Subcutaneous abdominal adipose tissue (tissue), 5 donors: Measurements from ENCODE around the gene C3orf49.

Experiments
- H3K27ac ChIP-seq: one replicate; pipeline ENCODE4 v1.7.0; 2013; ENCODE audit warnings: low read depth, mild to moderate bottlenecking, inconsistent platforms, low read length, moderate library complexity
- H3K27me3 ChIP-seq, 5 donors: one replicate each; pipeline ENCODE4 v1.7.0; 2013; ENCODE audit warnings: low read length in 5 of 5, inconsistent platforms in 1 of 5; ENCODE audit not compliant: control insufficient read depth in 5 of 5, insufficient read depth in 4 of 5
- H3K36me3 ChIP-seq, 5 donors: one replicate each; pipeline ENCODE4 v1.7.0; 2013; ENCODE audit warnings: low read length in 5 of 5; ENCODE audit not compliant: control insufficient read depth in 5 of 5, insufficient read depth in 5 of 5
- H3K4me1 ChIP-seq, 5 donors: one replicate each; pipeline ENCODE4 v1.7.0; 2013; ENCODE audit warnings: low read length in 5 of 5, mild to moderate bottlenecking in 3 of 5, moderate library complexity in 1 of 5; ENCODE audit not compliant: control insufficient read depth in 5 of 5, insufficient read depth in 5 of 5
- H3K4me3 ChIP-seq, 5 donors: one replicate each; pipeline ENCODE4 v1.7.0; 2013; ENCODE audit warnings: low read length in 5 of 5, low read depth in 1 of 5
- H3K9ac ChIP-seq, 5 donors: one replicate each; pipeline ENCODE4 v1.7.0; 2013; ENCODE audit warnings: low read length in 5 of 5, mild to moderate bottlenecking in 4 of 5, moderate library complexity in 3 of 5
- H3K9me3 ChIP-seq, 5 donors: one replicate each; pipeline ENCODE4 v1.7.0; 2013; ENCODE audit warnings: low read length in 5 of 5; ENCODE audit not compliant: control insufficient read depth in 5 of 5
- donor health status: healthy.
- donor health status: healthy.
- donor health status: healthy.
- donor health status: healthy.
- donor health status: healthy.

C3orf49 gene

DNA sequence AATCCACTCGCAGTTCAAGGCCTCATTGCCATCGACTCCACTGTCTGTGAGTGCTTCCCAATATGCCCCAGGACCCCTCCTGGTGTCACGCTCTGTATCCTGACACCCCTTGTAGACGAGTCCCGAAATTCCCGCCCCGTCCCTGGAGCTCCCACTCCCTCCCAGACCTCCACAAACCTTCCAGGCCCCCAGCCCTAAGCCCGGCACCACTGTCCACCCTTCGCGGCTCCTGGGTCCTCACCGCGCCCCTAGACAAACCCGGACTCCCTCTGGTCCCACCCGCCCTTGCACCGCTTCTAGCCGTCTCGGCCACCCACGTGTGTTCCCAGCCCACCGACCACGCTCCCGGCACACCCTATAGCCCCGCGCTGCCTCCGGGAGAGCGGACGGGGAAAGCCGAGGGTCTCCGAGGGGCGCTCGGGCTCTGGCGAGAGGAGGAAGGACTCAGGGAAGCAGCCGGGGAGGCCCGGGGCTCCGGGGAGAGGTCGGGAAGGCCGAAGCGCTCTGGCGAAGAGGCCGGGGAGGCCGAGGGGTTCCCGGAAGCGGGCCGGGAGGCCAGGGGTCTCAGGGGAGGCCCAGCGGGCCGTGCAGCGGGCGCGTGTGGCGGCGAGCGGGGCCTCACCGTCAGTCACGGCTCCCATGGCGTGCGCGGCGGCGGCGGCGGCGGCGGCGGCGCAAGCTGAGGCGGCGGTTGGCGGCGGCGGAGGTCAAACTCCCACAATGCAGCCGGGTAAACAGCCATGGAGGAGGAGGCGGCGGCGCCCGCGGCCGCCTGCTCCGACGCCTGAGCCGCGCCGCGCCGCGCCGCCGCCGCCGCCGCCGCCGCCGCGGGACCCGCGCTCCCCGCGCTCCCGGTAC lies 44.3 kb downstream of the C3orf49 start, which contains the start of the genes ATXN7 and THOC7:
Gene ATXN7, plus strand, starts transcription at position 718 of the 858 bp plus-strand sequence. CDS start 48,732 bp downstream, outside the sequence.
Gene THOC7, minus strand, starts transcription at position 656 of the 858 bp plus-strand sequence. Its CDS starts 15 bp downstream, at position 641.
- peak within 1 kb of the TSS; percentile 81 for H3K27ac ChIP-seq
- no peaks in the 10 kb centered on the region for H3K36me3 ChIP-seq
- peaks cover 0 to 22% (median 16%) of the 10 kb centered on the region in 5 donors for H3K4me1 ChIP-seq
- H3K27me3 ChIP-seq = no peaks in the 10 kb centered on the region
- no peaks in the 10 kb centered on the region for H3K9me3 ChIP-seq
- H3K4me3 ChIP-seq = peak within 1 kb of the TSS; percentile 74 to 90 (median 84)
- peak within 1 kb of the TSS; percentile 32 to 95 (median 91) for H3K9ac ChIP-seq

DNA sequence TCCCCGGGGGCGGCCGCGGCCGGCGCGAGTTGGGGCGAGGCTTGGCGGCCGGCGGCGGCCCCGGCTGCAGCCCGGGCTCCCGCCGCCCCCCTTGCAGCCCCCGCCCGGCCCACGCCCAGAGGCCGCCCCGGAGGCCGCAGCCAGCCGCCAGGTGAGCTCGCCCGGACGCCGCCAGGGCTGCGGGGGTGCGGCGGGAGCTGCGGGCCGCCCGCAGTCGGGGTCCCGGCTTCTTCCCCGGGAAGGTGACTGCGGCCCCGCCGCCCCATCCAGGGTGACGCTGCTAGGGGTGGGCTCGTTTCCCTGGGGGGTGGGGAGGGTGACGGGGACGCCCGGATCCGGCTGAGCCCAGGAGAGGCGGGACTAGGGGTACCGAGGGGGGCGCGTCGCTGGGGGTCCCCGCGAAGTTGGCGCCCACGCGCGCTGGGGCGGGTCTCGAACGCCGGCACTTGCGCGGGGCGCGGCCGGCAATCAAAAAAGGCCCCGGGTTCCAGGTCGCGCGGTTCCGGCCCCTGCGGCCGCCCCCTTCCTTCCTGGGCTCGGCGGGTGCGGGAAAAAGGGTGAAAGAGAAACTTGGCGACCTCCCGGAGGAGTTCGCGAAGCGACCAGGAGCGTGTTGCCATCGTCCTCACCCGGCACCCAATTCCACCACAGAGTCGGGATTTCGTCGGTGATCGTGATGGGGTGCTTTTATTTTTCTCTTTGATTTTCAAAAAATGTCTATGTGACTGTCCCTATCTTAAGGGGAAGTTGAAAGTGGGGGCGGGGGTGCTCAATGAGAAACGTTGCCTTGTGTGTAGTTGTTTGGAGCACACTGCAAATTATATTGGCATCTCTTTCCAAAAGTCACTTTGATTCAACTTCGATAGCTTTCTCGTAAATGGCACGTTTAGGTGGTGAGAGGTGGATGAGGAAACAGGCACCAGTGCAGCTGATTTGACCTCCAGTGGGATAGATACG lies 45.2 kb downstream of the C3orf49 start:
- Histone ChIP-seq H3K27ac (peak overlapping the region; percentile 32), H3K9me3 (no peaks in the 10 kb centered on the region), H3K4me1 (peaks cover 0 to 22% (median 16%) of the 10 kb centered on the region in 5 donors), H3K4me3 (peak overlapping the region; percentile 68 to 87 (median 82)), H3K27me3 (no peaks in the 10 kb centered on the region), H3K36me3 (no peaks in the 10 kb centered on the region), H3K9ac (peak overlapping the region in 4 of 5 donors; percentile 78 to 91 (median 85))

DNA sequence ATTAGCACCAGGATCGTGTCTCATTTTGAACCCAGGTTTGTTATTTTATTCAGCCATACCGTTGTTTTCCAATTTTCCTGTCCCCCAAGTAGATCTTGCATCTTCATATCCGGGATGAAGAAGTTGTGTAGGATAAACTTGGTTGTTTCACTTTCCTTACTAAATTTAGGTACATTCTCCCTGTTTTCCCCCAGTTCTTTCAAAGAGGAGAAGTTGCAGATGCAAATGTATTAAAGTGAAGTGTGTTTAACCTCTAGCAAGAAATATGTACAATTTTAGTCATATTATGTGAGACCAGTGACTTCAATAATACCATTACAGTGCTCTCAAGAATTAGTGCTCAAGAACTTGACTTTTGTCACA lies 45.8 kb downstream of the C3orf49 start:
- Histone ChIP-seq H3K27ac (peak overlapping the region; percentile 32), H3K9ac (peak overlapping the region in 4 of 5 donors; percentile 58 to 91 (median 85)), H3K4me1 (peaks cover 0 to 22% (median 16%) of the 10 kb centered on the region in 5 donors), H3K9me3 (no peaks in the 10 kb centered on the region), H3K36me3 (no peaks in the 10 kb centered on the region), H3K27me3 (no peaks in the 10 kb centered on the region), H3K4me3 (peak overlapping the region; percentile 68 to 87 (median 82))

DNA sequence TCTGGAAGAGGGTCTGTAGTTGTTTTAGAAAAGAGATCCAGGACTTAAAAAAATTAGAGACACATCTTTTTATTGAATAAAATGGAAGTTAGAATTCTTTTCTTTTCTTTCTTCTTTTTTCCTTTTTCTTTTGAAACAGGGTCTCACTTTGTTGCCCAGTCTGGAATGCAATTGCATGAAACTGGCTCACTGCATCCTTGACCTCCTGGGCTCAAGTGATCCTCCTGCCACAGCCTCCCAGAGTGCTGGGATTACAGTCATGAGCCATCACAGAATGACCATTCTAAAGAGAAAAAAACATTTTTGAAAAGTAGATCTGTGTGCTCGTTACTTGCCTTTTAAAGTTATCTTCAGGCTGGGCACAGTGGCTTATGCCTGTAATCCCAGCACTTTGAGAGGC lies 48.1 kb downstream of the C3orf49 start:
- Histone ChIP-seq H3K4me1 (peaks cover 0 to 21% (median 18%) of the 10 kb centered on the region in 5 donors), H3K4me3 (no peak overlapping the region), H3K27ac (no peak overlapping the region), H3K9ac (no peak overlapping the region), H3K9me3 (no peaks in the 10 kb centered on the region), H3K27me3 (no peaks in the 10 kb centered on the region), H3K36me3 (peaks cover 0 to 2% (median 0%) of the 10 kb centered on the region in 5 donors)

DNA sequence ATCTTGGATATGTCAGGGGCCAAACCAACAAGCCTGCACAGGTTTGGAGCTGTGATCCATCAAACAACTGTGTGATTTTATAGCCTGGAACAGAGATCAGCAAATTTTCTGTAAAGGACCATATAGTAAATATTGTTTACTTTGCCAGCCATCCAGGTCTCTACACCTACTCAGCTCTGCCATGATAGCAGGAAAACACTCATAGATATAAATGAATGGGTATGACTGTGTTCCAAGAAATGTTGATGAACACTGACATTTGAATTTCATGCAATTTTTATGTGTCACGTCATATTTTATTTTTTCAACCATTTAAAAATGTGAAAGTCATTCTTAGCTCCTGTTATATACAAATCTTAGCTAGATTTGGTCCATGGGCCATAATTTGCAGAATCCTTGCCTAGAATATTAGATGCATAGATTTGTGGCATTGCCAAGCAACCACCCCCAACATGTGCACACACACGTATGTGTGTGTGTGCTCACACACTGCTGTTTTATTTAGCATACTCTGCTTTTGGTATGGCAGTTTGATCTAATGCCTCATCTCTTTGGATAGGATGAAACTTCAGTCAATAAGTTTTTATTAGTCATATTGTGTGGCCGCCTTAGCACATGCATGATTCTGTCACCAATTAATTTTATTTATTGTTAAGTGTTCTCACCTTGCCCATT lies 51.0 kb downstream of the C3orf49 start:
- no peak overlapping the region for H3K9ac ChIP-seq
- H3K27me3 ChIP-seq = no peaks in the 10 kb centered on the region
- peaks cover 3 to 12% (median 8%) of the 10 kb centered on the region in 5 donors for H3K4me1 ChIP-seq
- H3K36me3 ChIP-seq = peaks cover 0 to 2% (median 0%) of the 10 kb centered on the region in 5 donors
- no peaks in the 10 kb centered on the region for H3K9me3 ChIP-seq
- H3K27ac ChIP-seq = no peak overlapping the region
- H3K4me3 ChIP-seq = no peak overlapping the region

DNA sequence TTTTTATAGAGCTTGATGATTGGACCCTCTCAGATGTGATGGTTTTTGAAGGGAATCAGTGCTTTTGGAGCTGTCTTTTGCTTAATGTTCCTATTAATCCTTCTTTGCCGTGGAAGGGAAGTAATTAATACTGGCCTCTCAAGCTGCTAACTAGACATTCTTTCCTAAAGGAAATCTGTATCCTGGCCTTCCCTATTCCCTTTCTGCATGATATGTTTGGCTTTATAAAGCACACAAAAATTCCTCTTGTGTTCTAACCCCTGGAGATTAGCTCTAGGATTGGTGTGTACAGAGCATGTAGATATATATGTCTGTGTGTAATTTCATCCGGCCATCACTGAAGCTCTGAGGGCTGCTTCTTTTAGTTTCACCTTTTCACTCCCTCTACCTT lies 51.5 kb downstream of the C3orf49 start:
- no peaks in the 10 kb centered on the region for H3K27me3 ChIP-seq
- peaks cover 3 to 10% (median 5%) of the 10 kb centered on the region in 5 donors for H3K4me1 ChIP-seq
- H3K9me3 ChIP-seq = no peaks in the 10 kb centered on the region
- peaks cover 0 to 2% (median 0%) of the 10 kb centered on the region in 5 donors for H3K36me3 ChIP-seq
- no peak overlapping the region for H3K9ac ChIP-seq
- H3K4me3 ChIP-seq = no peak overlapping the region
- no peak overlapping the region for H3K27ac ChIP-seq

DNA sequence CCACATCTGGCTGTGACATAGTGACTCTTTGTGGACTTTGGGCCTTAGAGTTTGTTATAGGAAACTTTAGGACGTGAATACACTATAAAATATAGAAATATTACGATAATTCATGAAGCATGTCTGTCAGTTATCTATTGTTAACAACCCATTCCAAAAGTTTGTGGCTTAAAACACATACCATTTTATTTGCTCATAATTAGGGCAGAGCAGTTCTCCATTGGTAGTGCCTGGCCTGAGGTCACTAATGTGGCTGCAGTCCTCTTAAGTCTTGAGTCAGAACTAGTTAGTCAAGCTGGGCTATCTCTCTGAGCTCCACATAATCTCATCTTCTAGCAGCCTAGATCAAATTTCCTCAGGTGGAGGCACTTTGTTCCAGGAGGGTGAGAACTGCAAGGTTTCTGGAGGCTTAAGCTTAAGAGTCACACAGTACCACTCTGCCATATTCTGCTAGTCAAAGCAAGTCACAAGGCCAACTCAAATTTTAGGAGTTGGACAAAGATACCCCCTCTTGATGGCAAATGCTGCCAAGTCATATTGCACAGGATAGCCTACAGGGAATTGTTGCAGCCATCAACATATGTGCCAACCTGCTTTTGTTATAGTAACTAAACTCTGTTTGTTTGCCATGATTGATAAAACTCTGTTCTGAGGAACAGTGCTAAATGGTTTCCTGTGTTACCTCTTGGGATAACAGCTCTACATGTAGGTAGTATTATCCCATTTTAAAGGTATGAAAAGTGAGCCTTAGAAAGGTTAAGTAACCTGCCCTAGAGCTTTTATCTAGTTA lies 53.2 kb downstream of the C3orf49 start:
- Histone ChIP-seq H3K27me3 (no peaks in the 10 kb centered on the region), H3K4me3 (no peak overlapping the region), H3K9me3 (no peaks in the 10 kb centered on the region), H3K9ac (no peak overlapping the region), H3K4me1 (peaks cover 3 to 15% (median 5%) of the 10 kb centered on the region in 5 donors), H3K36me3 (peaks cover 0 to 2% (median 0%) of the 10 kb centered on the region in 5 donors), H3K27ac (no peak overlapping the region)

DNA sequence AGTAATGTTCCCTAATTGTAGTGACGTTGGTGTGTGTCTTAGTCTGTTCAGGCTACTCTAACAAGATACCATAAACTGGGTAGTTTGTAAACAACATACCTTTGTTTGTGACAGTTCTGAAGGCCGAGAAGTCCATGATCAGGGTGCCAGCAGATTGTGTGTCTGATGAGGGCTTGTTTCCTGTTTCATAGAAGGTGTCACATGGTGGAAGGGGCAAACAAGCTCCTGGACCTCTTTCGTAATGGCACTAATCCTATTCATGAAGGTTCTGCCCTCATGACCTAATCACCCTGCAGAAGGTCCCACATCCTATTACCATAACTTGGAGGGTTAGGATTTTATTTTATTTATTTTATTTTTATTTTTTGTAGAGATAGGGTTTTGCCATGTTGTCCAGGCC lies 55.7 kb downstream of the C3orf49 start:
- Histone ChIP-seq H3K9ac (no peak overlapping the region), H3K36me3 (peaks cover 0 to 2% (median 0%) of the 10 kb centered on the region in 5 donors), H3K4me3 (no peak overlapping the region), H3K27me3 (no peaks in the 10 kb centered on the region), H3K9me3 (no peaks in the 10 kb centered on the region), H3K4me1 (peaks cover 3 to 15% (median 5%) of the 10 kb centered on the region in 5 donors), H3K27ac (no peak overlapping the region)

DNA sequence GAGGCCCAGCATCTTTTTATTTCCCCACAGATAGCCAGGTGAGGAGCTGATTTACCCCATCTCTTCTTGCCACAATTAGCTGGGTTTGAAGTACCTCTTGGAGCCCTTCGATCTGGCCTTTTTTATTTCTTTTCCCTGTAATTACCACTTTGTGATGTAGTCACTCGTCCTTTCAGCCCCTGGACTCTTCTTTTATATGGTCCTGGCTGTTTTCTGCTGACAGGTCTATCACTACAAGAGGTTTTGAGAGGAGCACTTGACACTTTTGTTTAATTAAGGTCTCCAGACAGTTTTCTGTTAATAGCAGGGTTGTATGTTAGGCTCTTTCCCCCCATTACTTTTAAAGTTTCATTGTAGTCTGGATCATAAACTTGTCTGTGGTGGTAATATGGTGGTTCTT lies 56.4 kb downstream of the C3orf49 start:
- no peak overlapping the region for H3K9ac ChIP-seq
- H3K36me3 ChIP-seq = peaks cover 0 to 1% (median 0%) of the 10 kb centered on the region in 5 donors
- peaks cover 3 to 15% (median 5%) of the 10 kb centered on the region in 5 donors for H3K4me1 ChIP-seq

More for the DNA sequence above, 56.4 kb downstream of the C3orf49 start:
- no peak overlapping the region for H3K27ac ChIP-seq
- H3K27me3 ChIP-seq = no peaks in the 10 kb centered on the region
- H3K9me3 ChIP-seq = no peaks in the 10 kb centered on the region
- H3K4me3 ChIP-seq = no peak overlapping the region
